Common myeloid progenitor, CD34-positive (primary cell): ENCODE results near the gene ATXN7L1.
"Not testable (repeated sequence)": the region's sequence is repeated elsewhere in the genome, so short reads cannot be mapped to it uniquely, and the experiment has no call there.

Source experiments
- CTCF ChIA-PET: fragments of 350-600 bp; sonication (Branson Sonifier 250); formaldehyde crosslinking; loops from one replicate; lab custom pipeline; 2021; ENCODE audit warnings: antibody characterized with exemption; lab: Charles Lee
- POLR2A ChIA-PET: fragments of 350-600 bp; sonication (Branson Sonifier 250); formaldehyde crosslinking; loops from one replicate; lab custom pipeline; 2021; ENCODE audit warnings: antibody characterized with exemption; lab: Charles Lee
- DNase-seq, 3 donors: peaks; one replicate each; pipeline versions ENCODE4 v3.0.0 to v3.0.0-alpha.2; 2013
- H3K27ac ChIP-seq, 2 experiments: 1 replicate in 1 of 2; 2 replicates in 1 of 2; pipeline ENCODE4 v1.7.0; 2013; ENCODE audit warnings: inconsistent platforms in 2 of 2, low read length in 2 of 2, mild to moderate bottlenecking in 2 of 2, low read depth in 1 of 2, moderate library complexity in 1 of 2; ENCODE audit not compliant: severe bottlenecking in 2 of 2, insufficient read depth in 1 of 2, poor library complexity in 1 of 2
- H3K27me3 ChIP-seq, 5 experiments: replicated peaks in 2 of 5; 1 replicate in 3 of 5; 2 replicates in 2 of 5; pipeline versions ENCODE4 v1.6.1 to v1.7.0; 2013; ENCODE audit warnings: low read length in 4 of 5, mild to moderate bottlenecking in 2 of 5, moderate library complexity in 2 of 5, inconsistent platforms in 1 of 5; ENCODE audit not compliant: insufficient read depth in 5 of 5, control insufficient read depth in 4 of 5
- H3K36me3 ChIP-seq, 4 experiments: 1 replicate in 2 of 4; 2 replicates in 2 of 4; pipeline versions ENCODE4 v1.6.1 to v1.7.0; 2013; ENCODE audit warnings: low read length in 3 of 4, control low read depth in 1 of 4, mild to moderate bottlenecking in 1 of 4; ENCODE audit not compliant: control insufficient read depth in 4 of 4, insufficient read depth in 4 of 4
- H3K4me1 ChIP-seq, 4 experiments: 1 replicate in 3 of 4; 2 replicates in 1 of 4; pipeline versions ENCODE4 v1.6.1 to v1.7.1; 2013; ENCODE audit warnings: low read length in 3 of 4, mild to moderate bottlenecking in 3 of 4, control low read depth in 1 of 4, inconsistent platforms in 1 of 4, moderate library complexity in 1 of 4; ENCODE audit not compliant: control insufficient read depth in 4 of 4, insufficient read depth in 4 of 4; ENCODE audit errors: control extremely low read depth in 1 of 4
- H3K4me3 ChIP-seq, 7 experiments: 1 replicate in 4 of 7; 2 replicates in 3 of 7; pipeline versions ENCODE4 v1.5.1 to v1.7.0; 2013; ENCODE audit warnings: mild to moderate bottlenecking in 7 of 7, low read length in 6 of 7, moderate library complexity in 6 of 7, inconsistent platforms in 2 of 7, low read depth in 2 of 7, control low read depth in 1 of 7; ENCODE audit not compliant: insufficient read depth in 4 of 7, control insufficient read depth in 1 of 7; ENCODE audit errors: extremely low read depth in 1 of 7
- H3K9me3 ChIP-seq, 5 experiments: 1 replicate in 4 of 5; 2 replicates in 1 of 5; pipeline versions ENCODE4 v1.6.1 to v1.7.1; 2013; ENCODE audit warnings: low read length in 4 of 5, mild to moderate bottlenecking in 2 of 5, inconsistent platforms in 1 of 5, low read depth in 1 of 5, moderate library complexity in 1 of 5; ENCODE audit not compliant: control insufficient read depth in 4 of 5, insufficient read depth in 2 of 5; ENCODE audit errors: control extremely low read depth in 1 of 5
- WGBS: methylation state at CpG from one replicate; pipeline ENCODE4 v1.1.5; 2013; ENCODE audit not compliant: insufficient coverage; 5-methylcytosine and 5-hydroxymethylcytosine counted together

Gene ATXN7L1

DNA sequence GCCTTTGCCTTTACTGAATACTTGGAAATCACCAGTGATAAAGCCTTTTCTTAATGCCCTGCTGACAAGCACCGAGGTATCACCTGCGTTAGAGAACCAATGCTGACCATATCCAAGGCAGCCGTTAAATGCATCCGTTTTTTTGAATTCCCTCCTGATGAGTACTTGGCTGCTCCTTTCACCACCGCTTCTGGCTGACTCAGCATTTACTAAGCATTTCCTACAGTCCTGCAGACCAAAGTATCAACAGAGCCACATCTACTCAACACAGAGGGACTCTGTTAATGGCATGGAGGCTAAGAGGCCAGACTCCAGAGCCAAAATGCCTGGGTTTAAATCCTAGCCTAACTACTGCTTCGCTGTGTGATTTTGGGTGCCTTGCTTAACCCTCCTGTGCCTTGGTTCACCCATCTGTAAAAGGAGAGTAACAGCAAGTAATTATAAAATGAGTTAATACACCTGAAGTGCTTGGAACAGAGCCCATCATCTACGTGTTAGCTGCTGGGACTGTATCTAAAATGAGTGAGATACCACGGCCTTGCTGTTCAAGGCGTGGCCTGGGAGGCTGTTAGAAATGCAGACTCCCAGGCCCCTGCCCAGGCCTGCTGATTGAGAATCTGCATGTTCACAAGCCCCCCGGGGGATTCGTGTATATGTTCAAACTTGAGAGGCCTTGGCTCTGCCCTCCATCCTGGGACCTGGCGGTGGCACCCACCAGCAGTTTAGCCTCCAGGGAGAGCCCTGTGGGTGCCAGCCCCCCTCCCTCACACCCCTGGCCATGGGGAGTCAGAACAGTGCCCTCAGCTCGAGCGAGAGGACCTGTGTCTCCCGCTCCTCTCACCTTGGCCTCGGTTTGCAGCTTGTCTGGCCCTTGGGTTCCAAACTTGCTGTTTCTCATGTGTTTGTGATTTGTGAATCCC, 264.3 kb downstream of the ATXN7L1 start:
- no peaks in the 10 kb centered on the region for H3K27me3 ChIP-seq
- CTCF ChIA-PET: interaction anchor here (1.0 kb wide), 1 partner anchor 12 kb away, joined by 5 read pairs; no protein-coding TSS in a partner anchor
- no peak overlapping the region for H3K4me3 ChIP-seq
- DNase-seq: peak in 1 of 3 donors; percentile 6
- H3K4me1 ChIP-seq: no peaks in the 10 kb centered on the region
- H3K36me3 ChIP-seq: peaks cover 2 to 58% (median 39%) of the 10 kb centered on the region in 4 experiments
- no peak overlapping the region for H3K27ac ChIP-seq
- no peaks in the 10 kb centered on the region for H3K9me3 ChIP-seq
- POLR2A ChIA-PET: no interaction called here
- 92% methylated on average over 15 of the region's 16 CpGs for WGBS

DNA sequence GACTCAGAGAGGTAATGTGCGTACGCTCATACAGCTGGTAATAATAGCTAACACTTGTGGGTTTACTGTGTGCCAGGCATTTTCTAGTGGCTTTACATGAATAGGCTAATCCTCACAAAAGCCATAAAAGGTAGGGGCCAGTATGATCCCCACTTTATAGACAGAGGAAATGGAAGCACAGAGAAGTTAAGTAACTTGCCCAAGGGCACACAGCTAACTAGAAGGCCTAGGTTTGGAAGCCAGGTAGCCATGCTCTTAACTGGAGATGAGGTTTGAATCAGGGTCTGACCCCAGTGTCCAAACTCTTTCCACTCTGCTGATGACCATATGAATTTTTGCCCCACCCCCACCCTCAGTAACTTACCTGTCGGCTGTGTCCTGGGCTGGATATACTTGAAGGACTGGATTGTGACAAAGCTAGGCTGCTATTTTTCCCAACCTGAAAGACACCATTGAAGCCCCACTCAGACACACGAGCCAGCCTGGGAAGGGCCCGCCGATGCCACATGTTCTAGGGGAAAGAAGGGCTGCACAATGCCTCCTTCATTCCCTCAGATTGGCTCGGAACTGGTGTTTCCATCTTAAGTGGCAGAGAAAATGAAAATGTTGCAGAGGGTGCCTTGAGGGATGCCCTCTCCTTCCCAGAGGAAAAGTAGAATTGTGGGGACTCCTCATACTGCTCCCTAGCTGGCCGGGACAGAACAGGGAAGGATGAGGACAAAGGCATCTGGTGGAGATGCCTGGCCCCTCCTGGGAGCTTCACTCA, 266.1 kb downstream of the ATXN7L1 start:
- 88% methylated on average over 7 of the region's 8 CpGs for WGBS
- CTCF ChIA-PET: no interaction called here
- Histone ChIP-seq H3K27me3 (no peaks in the 10 kb centered on the region), H3K27ac (no peak overlapping the region), H3K4me1 (no peaks in the 10 kb centered on the region), H3K36me3 (peaks cover 0 to 49% (median 29%) of the 10 kb centered on the region in 4 experiments), H3K9me3 (no peaks in the 10 kb centered on the region), H3K4me3 (no peak overlapping the region)
- DNase-seq: no peak
- POLR2A ChIA-PET: no interaction called here

DNA sequence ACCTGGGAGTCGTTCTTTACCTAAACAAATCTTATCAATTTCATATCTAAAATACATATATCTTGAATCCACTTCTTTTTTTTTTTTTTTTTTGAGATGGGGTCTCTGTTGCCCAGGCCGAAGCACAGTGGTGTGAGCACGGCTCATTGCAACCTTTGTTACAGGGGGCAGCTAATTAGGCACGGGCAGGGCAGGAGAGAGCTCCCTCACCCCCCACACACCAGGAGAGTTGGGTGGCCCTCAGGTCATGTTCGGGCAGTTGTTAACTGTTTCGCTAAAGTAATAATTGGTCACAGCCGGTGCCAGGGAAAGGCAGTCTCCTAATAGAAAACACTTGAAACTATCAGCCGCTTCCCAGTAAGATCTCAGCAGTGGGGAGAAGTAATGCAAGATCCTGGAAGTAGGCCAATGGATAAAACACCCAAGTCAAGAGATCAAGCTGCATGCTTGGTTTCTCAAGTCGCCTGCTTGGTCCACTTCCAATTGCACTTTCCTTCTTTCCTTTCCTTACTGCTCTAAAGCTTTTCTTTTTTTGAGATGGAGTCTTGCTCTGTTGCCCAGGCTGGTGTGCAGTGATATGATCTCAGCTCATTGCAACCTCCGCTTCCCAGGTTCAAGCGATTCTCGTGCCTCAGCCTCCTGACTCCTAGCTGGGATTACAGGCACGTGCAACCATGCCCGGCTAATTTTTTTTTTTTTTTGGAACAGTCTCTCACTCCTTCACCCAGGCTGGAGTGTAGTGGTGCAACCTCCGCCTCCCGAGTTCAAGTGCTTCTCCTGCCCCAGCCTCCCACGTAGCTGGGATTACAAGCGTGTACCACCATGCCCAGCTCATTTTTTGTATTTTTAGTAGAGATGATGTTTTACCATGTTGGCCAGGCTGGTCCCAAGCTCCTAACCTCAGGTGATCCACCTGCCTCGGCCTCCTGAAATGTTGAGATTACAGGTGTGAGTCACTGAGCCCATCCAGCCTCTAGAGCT, 273.8 kb downstream of the ATXN7L1 start:
- 97% methylated on average over 14 of the region's 19 CpGs for WGBS
- Histone ChIP-seq H3K9me3 (no peaks in the 10 kb centered on the region), H3K27ac (no peak overlapping the region), H3K36me3 (peaks cover 0 to 7% (median 4%) of the 10 kb centered on the region in 4 experiments), H3K4me1 (no peaks in the 10 kb centered on the region), H3K4me3 (no peak overlapping the region), H3K27me3 (no peaks in the 10 kb centered on the region)
- ChIA-PET POLR2A (interaction anchor here (0.6 to 0.7 kb wide), 2 partner anchors 175 to 682 kb away, joined by 3 to 4 read pairs; no protein-coding TSS in a partner anchor), CTCF (interaction anchor here (1.0 to 1.5 kb wide), 3 partner anchors 11 to 16 kb away, joined by 3 to 6 read pairs (median 5); no protein-coding TSS in a partner anchor)
- no peak for DNase-seq

DNA sequence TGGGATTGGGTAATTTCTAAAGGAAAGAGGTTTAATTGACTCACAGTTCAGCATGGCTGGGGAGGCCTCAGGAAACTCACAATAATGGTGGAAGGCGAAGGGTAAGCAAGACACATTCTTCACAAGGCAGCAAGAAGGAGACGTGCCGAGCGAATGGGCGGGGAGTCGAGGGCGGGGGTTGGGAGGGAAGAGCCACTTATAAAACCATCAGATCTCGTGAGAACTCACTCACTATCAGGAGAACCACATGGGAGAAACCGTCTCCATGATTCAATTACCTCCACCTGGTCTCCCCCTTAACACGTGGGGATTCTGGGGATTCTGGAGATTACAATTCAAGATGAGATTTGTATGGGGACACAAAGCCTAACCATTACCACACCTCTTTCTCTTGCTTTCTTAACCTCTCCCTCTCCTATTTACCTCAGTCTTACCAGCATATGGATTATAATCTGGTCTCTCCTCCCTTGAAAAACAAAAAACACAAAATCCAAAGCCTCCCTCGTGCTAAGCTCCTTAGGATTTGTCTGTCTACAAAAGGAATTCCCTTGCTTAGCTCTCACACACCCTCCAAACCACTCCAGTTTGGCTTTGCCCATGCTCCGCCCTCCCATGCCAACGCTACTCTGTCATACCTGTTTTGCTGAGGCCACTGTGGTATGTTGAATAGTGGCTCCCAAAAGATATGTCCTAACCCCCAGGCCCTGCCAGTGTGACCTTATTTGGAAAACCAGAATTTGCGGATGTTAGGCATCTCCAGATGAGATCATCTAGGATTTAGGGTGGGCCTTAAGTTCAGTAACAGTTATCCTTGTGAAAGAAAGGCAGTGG, 275.5 kb downstream of the ATXN7L1 start:
- no peak for DNase-seq
- Histone ChIP-seq H3K36me3 (no peaks in the 10 kb centered on the region), H3K27ac (no peak overlapping the region), H3K4me3 (no peak overlapping the region), H3K9me3 (no peaks in the 10 kb centered on the region), H3K27me3 (no peaks in the 10 kb centered on the region), H3K4me1 (no peaks in the 10 kb centered on the region)
- ChIA-PET POLR2A (interaction anchor here (0.6 kb wide), 1 partner anchor 497 kb away, joined by 4 read pairs; no protein-coding TSS in a partner anchor), CTCF (no interaction called here)
- WGBS: 89% methylated on average over 14 of the region's 14 CpGs

DNA sequence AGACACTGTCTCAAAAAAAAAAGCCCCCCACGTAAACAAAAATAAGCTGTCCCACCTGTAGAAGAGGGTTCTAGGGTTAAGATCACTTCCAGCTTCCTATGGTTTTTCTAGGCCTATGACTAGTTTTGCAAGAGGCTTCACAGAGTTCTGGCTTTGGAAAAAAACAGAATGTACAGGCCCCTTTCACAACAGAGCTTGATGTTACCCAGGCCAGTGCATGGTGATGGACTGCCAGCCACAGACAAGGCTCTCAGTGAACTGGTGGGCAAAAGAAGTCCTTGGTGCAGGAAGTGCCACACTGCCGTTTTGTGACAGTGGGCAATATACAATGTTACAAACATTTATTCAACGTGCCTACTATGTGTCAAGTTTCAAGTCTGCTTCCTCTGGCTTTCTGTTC, 276.8 kb downstream of the ATXN7L1 start:
- no peaks in the 10 kb centered on the region for H3K36me3 ChIP-seq
- no peaks in the 10 kb centered on the region for H3K4me1 ChIP-seq
- H3K4me3 ChIP-seq: no peak overlapping the region
- no peak for DNase-seq
- H3K9me3 ChIP-seq: no peaks in the 10 kb centered on the region
- WGBS: 75% methylated on average over 3 of the region's 3 CpGs
- no peaks in the 10 kb centered on the region for H3K27me3 ChIP-seq
- CTCF ChIA-PET: no interaction called here
- no peak overlapping the region for H3K27ac ChIP-seq
- POLR2A ChIA-PET: no interaction called here

DNA sequence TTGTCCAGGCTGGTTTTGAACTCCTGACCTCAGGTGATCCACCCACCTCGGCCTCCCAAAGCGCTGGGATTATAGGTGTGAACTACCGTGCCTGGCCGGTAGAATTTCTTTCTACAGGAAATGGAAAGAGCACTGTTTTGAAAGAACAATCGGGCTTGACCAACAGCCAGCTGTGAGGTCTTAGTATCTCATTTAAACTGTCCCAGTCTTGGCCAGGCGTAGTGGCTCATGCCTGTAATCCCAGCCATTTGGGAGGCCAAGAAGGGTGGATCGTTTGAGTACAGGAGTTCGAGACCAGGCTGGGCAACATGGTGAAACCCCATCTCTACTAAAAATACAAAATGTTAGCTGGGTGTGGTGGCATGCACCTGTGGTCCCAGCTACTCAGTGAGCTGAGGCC, 277.3 kb downstream of the ATXN7L1 start:
- POLR2A ChIA-PET, H3K9me3 ChIP-seq, DNase-seq, H3K36me3 ChIP-seq, CTCF ChIA-PET, H3K4me3 ChIP-seq, H3K4me1 ChIP-seq, H3K27me3 ChIP-seq, H3K27ac ChIP-seq: not testable (repeated sequence)
- WGBS: 94% methylated on average over 6 of the region's 8 CpGs
